ENCODE measurements around the gene RPS6KB2.

DNA sequence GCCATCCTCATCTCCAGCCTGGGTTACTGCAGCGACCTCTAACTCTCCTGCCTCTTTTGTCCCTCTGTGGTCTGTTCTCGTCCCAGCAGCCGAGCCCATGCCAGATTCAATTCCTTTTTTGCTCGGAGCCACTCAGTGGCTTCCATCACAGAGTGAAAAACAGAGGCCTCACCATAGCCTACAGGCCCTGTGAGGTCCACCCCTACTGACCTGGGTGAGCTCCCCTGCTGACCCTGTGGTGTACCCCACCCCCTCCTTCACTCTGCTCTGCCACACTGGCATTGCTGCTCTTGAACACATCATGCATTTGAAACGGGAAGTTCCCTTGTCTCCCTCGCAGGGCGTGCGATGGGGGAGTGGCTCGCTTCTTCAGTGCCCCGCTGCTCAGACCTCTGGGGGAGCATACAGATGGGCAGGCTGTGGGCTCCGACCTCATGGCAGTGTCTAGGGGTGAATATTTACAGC, 56.6 kb downstream of the RPS6KB2 start:
- TF ChIP-seq CTCF (conservative IDR thresholded peaks at IDR 0.05; ENCODE audit: low read depth, low read length): no peak
- no peak for TF ChIP-seq SMC3 (IDR thresholded peaks at IDR 0.05; ENCODE audit: low read depth, low read length)
- TF ChIP-seq, protein P1, sequence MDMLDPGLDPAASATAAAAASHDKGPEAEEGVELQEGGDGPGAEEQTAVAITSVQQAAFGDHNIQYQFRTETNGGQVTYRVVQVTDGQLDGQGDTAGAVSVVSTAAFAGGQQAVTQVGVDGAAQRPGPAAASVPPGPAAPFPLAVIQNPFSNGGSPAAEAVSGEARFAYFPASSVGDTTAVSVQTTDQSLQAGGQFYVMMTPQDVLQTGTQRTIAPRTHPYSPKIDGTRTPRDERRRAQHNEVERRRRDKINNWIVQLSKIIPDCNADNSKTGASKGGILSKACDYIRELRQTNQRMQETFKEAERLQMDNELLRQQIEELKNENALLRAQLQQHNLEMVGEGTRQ (IDR thresholded peaks at IDR 0.05; ENCODE audit: low read depth, low read length): no peak
- TF ChIP-seq RAD21 (IDR thresholded peaks at IDR 0.05; ENCODE audit: low read length): no peak
